GM18498 (cell line): Measurements from ENCODE around the gene CDK11B.
A peak's percentile ranks its signal among the peaks of the same experiment; 100 is the strongest.
"Not testable (repeated sequence)": the region's sequence is repeated elsewhere in the genome, so short reads cannot be mapped to it uniquely, and the experiment has no call there.

ENCODE experiments used
- ATAC-seq: cut with Tn5 transposase; IDR thresholded peaks from one replicate; pipeline ENCODE4 v1.9.1; 2021; ENCODE audit warnings: mild to moderate bottlenecking, moderate library complexity; ENCODE audit not compliant: unreplicated experiment

Gene CDK11B

GRCh38 chr1:1683104-1683905 lies 24.5 kb upstream of the CDK11B start:
- no peak for ATAC-seq

GRCh38 chr1:1680912-1681273 lies 22.1 kb upstream of the CDK11B start:
- no peak for ATAC-seq

GRCh38 chr1:1680031-1680911 lies 21.5 kb upstream of the CDK11B start:
- ATAC-seq = no peak

GRCh38 chr1:1678581-1679380 lies 20.0 kb upstream of the CDK11B start:
- no peak for ATAC-seq

- peak; percentile 61 for ATAC-seq
Measured at GRCh38 chr1:1677718-1678580, 19.1 kb upstream of the CDK11B start.

GRCh38 chr1:1676087-1676486 lies 17.3 kb upstream of the CDK11B start:
- not testable (repeated sequence) for ATAC-seq

- not testable (repeated sequence) for ATAC-seq
Measured at GRCh38 chr1:1675218-1675617, 16.4 kb upstream of the CDK11B start.

- ATAC-seq = not testable (repeated sequence)
Measured at GRCh38 chr1:1674806-1675205, 16.0 kb upstream of the CDK11B start.

GRCh38 chr1:1672181-1672965 lies 13.6 kb upstream of the CDK11B start:
- ATAC-seq = no peak

GRCh38 chr1:1671365-1672119 lies 12.7 kb upstream of the CDK11B start:
- no peak for ATAC-seq

- ATAC-seq = no peak
Measured at GRCh38 chr1:1670866-1671265, 12.1 kb upstream of the CDK11B start.

GRCh38 chr1:1669468-1670440 lies 10.9 kb upstream of the CDK11B start:
- no peak for ATAC-seq

GRCh38 chr1:1666526-1666925 lies 7.7 kb upstream of the CDK11B start:
- no peak for ATAC-seq

GRCh38 chr1:1665815-1666251 lies 7.0 kb upstream of the CDK11B start:
- ATAC-seq = no peak

- no peak for ATAC-seq
Measured at GRCh38 chr1:1664941-1665814, 6.4 kb upstream of the CDK11B start.

GRCh38 chr1:1664318-1664717 lies 5.5 kb upstream of the CDK11B start:
- not testable (repeated sequence) for ATAC-seq
